Stimulated activated CD8-positive, alpha-beta memory T cell treated with anti-CD3 and anti-CD28 coated beads, Interleukin-15, amount 100 ng/mL, for 4 hours (primary cell): ENCODE measurements around the gene CMIP.

Source experiments
- DNase-seq, 2 donors: peaks; one replicate each; pipeline ENCODE4 v3.0.0-alpha.2; 2020; ENCODE audit warnings: low read depth in 2 of 2

The CMIP gene

DNA sequence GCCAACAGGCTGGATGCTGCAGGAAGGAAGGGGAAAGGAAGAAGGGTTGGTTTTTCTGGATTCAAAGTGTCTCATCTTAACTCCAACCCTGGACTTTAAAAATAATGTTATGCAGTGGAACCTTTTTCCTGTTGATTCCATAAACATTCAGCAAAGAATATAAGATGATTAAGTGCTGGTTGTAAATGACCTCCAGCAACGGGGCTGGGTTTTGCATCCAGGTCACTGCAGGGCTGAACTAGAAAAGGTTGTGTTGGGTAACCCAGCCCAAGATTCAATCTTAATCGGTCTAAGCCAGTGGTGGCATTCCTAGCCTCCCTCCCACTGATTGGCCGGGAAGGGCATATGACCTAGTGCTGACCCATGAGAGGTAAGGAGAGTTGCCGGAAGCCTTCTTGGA lies 300.3 kb downstream of the CMIP start:
- no peak for DNase-seq

DNA sequence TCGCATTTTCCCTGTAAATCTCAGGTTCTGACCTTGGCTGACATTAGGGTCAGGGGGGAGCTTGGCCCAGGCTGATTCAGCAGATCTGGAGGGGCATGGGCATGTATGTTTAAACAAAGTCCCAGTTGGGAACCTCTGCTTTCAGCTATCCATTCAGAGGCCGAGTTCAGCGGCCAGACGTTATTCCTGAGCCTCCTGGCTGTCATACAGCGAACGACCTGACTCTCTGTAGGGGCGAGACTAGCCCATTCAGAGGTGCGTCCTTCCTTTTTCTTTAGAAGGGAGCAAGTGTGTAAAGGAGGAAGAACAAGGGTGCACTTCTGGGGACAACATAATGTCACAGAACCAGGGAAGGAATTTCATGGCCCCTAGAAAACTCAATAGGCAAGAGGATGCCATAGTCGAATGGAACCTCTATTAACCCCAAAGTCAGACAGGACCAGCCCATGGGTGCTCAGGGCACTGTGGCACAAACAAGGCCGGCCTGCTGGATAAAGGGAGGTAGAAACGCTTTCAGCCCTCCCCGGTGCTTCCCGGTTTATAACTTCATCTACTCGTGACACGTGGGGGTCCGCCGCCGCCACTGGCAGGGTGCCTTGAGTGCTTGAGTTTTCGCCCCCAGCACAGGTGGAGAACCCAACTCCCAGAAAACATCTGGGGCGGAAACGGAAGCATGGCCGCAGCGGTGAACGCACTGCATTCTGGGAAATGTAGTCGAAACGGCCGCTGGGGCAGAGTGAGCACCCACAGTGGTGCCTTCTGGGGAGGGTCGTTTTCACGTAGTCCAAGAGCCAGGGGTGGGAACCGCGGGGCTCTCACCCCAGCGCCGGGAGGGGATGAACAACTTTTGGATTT lies 301.3 kb downstream of the CMIP start:
- DNase-seq, result peak; percentile 36 to 57

DNA sequence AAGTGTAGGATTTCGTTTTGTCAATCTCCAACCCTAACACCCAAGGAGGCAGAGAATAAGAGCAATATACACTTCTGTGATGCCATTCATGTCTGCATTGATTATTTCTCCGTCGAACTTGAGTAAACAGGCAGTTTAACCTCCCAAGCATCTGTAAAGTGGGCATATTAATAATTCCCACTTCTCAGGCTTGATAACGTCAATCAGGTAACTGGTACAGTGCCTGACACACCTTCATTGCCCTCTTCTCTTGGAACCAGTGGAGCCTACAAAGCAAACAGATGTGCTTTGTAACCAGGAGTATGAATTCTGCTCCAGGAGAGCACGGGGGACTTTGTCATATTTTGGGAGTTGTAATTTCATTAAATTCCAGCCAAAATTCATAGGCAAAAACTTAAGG lies 302.0 kb downstream of the CMIP start:
- no peak for DNase-seq

DNA sequence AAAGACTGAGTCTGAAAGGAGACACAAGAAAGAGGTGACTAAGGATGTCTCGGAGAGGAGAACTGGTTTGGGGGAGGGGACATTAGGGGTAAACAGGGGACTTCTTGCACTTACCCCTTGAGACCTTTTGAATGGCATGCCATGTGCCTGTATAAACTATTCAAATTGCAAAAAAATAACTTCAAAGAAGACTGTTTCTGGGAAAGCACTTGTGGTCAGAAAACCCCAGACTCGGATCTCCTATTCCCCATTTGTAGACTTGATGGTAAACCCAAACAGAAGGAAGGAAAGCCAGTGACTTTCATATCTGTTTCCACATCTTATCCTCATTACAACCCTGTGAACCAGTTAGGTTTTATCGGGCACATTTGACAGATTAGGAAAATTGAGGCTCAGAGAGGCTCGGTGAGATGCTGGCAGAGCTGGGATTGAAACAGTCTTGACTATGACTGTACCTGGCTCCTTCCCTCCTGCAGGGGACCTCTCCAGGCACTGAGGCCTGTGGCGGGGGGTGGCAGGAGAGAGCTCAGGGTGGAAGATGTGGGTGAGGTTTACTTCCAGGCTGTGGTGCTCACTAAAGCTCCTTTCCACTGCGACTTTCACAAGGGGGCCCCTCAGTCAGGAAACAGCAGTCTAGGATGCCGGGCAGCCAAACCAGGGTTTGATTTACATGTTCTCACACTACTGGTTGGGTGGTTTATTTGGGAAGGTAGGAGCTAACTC lies 304.0 kb downstream of the CMIP start:
- no peak for DNase-seq

DNA sequence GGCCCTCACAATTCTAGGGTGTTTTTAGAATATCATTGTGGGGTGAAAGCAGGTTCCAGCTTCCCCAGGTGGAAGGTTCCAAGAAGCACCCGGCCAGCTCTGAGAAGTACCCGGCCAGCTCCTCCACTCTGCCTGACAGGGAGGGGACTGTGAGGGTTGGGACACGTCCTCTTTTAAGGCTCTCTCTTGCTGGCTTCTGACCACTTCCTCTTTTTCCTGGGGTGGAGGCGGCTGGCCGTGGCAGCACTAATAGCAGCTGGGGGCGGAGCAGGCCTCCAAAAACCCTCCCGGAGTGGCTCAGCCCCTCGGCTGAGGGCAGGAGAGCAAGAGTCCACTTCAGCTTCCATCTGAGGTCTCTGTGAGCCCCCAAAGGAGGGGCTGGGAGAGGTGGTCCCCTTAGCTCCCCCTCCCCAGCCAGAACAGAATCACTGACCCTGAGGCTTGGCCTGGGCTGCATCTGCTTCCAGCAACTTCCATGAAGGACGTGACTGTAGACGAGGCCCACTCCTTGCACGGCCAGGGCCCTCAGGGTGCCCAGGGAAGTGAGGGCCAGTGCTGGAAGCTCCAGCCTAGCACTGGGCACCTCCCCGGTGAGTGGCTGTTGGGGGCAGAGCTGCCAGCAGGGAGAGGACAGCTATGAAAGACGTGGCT lies 307.7 kb downstream of the CMIP start:
- DNase-seq, result no peak

DNA sequence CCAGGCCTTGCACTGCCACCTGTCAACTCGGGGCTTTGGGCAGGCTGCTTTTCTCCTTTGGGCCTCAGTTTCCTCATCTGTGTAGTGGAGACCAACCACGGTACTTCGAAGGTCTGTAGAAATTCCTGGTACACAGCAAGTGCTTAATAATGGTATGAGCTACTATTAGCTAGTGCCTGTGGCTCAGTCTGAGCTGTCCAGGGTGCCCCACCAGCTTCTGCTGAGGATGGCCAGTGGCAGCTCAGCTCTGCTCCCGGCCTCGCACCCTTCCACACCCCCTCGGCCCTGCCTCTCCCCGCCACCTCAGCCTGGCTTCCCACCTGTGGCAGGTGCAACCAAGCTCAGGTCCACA lies 308.2 kb downstream of the CMIP start:
- DNase-seq, result no peak

DNA sequence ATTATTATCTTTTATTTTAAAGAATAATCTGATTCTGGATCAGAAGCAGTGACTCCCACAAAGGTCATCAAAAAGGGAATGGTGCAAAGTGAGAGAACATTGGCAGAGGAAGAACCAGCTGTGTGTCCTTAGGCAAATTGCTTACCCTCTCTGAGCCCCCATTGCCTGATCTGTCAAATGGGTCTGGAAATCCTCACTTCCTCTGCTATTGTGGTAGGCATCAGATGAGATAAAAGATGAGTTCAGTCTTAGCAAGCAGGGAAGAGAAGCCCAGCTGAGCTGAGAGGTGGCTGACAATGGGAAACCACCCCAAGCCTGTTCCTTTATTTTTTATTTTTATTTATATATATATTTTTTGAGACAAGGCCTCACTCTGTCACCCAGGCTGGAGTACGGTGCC lies 310.2 kb downstream of the CMIP start:
- DNase-seq, result no peak

DNA sequence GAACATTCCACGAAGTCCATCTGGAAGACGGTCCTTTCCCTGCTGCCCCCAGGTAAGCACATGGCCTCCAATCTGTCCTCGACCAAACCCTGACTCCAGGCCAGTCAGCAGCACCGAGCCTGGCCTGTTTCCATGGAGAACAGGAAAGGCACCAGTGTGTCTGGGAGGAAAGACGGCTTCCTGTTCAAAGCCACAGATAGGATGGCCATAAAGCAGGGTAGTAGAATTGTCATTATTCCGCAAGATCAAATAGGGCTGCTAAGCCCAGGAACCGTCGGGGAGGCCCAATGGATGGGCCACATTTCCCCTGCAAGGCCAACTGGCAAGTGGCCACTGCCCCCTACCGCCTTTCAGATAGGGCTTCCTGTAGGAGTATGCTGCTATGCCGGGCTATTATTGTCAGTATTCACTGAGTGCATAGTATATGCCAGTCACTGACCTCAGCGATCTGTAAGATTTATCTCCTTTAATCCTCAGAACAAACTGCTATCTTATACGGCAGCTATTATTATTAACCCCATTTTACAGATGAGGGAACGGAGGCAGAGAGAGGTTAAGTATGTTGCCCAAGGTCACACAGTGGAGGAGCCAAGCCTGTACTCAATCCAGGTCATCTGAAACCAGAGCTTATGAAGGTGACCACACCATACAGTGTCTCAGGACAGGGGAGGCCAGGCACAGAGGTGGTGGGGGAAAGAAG lies 311.5 kb downstream of the CMIP start:
- no peak for DNase-seq

DNA sequence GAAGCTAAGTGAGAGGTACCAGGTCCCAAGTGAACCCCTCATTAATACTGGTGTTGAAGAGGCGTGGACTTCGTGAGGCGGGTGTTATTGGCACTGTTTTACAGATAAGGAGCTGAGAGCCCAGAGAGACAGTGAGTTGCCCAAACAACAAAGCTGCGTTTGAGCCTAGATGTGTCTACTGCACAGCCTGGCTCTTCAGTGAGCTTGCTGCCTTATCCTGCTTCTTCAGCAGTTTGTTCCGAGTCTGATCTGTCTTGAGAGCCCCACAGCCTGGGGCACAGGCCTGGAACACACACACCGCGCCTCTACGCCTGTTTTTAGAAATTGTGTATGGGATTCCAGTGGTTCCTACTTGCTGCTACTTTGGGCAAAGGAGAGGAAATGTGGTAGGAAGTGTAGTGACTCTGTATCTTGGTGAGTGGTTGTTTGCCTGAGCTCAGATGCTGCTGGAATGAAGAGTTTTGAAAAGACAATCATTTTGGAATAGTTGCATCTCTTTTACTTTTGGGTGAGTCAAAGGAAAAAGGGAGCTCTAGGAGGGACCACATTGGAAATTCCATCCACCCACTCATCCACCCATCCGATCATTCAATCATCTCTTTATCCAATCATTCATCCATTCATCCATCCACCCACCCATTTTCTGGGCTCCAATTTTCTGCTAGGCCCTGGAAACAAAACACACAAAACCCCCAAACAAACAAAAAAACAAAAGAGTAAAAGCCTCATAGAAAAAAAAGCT lies 312.2 kb downstream of the CMIP start:
- no peak for DNase-seq

DNA sequence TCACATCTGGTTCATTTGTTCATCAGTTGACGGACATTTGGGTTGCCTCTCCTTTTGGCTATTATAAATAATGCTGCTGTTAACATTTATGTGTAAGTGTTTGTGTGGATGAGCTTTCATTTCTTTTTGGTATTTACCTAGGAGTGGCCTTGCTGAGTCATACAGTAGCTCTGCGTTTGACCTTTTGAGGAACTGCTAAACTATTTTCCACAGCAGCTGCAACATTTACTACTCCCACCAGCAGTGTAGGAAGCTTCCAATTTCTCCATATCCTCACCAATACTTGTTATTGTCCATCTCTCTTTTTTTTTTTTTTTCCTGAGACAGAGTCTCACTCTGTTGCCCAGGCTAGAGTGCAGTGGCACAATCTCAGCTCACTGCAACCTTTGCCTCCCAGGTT lies 313.8 kb downstream of the CMIP start:
- DNase-seq, result no peak
